Right forelimb (tissue), 1 donor: ENCODE data around the gene MIER2.
"Not testable (repeated sequence)": the region's sequence is repeated elsewhere in the genome, so short reads cannot be mapped to it uniquely, and the experiment has no call there.

Source experiments
- DNase-seq: peaks from one replicate; pipeline ENCODE4 v3.0.0-alpha.2; 2018

The MIER2 gene

GRCh38 chr19:344625-345319 is at the start of gene MIER2:
Gene MIER2 (minus strand): TSS chr19:344796. CDS start chr19:344782, 14 bp downstream.
- DNase-seq, result peak; percentile 95

- not testable (repeated sequence) for DNase-seq
Measured at GRCh38 chr19:393560-393959, 49.0 kb upstream of the MIER2 start.

- DNase-seq, result no peak
Measured at GRCh38 chr19:392375-392970, 47.9 kb upstream of the MIER2 start.

GRCh38 chr19:391726-392374 is 47.3 kb upstream of the MIER2 start:
- DNase-seq, result no peak

GRCh38 chr19:391207-391557 is 46.6 kb upstream of the MIER2 start:
- no peak for DNase-seq

- no peak for DNase-seq
Measured at GRCh38 chr19:390386-391206, 46.0 kb upstream of the MIER2 start.

- no peak for DNase-seq
Measured at GRCh38 chr19:389935-390289, 45.3 kb upstream of the MIER2 start.

- no peak for DNase-seq
Measured at GRCh38 chr19:389255-389934, 44.8 kb upstream of the MIER2 start.

GRCh38 chr19:388691-389090 is 44.1 kb upstream of the MIER2 start:
- no peak for DNase-seq

- DNase-seq, result no peak
Measured at GRCh38 chr19:387777-388176, 43.2 kb upstream of the MIER2 start.

- not testable (repeated sequence) for DNase-seq
Measured at GRCh38 chr19:386632-387301, 42.2 kb upstream of the MIER2 start.

- DNase-seq, result not testable (repeated sequence)
Measured at GRCh38 chr19:386189-386588, 41.6 kb upstream of the MIER2 start.

GRCh38 chr19:384799-385169 is 40.2 kb upstream of the MIER2 start:
- no peak for DNase-seq

- peak; percentile 58 for DNase-seq
Measured at GRCh38 chr19:383922-384798, 39.6 kb upstream of the MIER2 start.

GRCh38 chr19:383040-383439 is 38.4 kb upstream of the MIER2 start:
- DNase-seq, result peak; percentile 31

GRCh38 chr19:382578-382977 is 38.0 kb upstream of the MIER2 start:
- DNase-seq, result not testable (repeated sequence)

GRCh38 chr19:381901-382300 is 37.3 kb upstream of the MIER2 start:
- not testable (repeated sequence) for DNase-seq

- DNase-seq, result not testable (repeated sequence)
Measured at GRCh38 chr19:380618-381219, 36.1 kb upstream of the MIER2 start.

GRCh38 chr19:379796-380195 is 35.2 kb upstream of the MIER2 start:
- no peak for DNase-seq

- DNase-seq, result no peak
Measured at GRCh38 chr19:378706-379105, 34.1 kb upstream of the MIER2 start.
